ENCODE results near the gene ALDH1A3.

ALDH1A3 gene

GRCh38 chr15:100856867-100857266 lies 22.8 kb upstream of the ALDH1A3 start:
- no peak overlapping the region for H3K9ac ChIP-seq
- H3K36me3 ChIP-seq = no peaks in the 10 kb centered on the region
- H3K4me2 ChIP-seq = peak overlapping the region; percentile 92
- H3K9me3 ChIP-seq = peaks cover 6% of the 10 kb centered on the region; the same call in 1 of the 2 replicates
- no peaks in the 10 kb centered on the region for H3K27me3 ChIP-seq
- TF ChIP-seq Cebpa-rat (IDR thresholded peaks at IDR 0.05) = no peak
- no peak overlapping the region for H3K27ac ChIP-seq
- no peaks in the 10 kb centered on the region for H4K20me1 ChIP-seq
- peaks cover 57% of the 10 kb centered on the region for H3K4me1 ChIP-seq
- no peak overlapping the region for H3K4me3 ChIP-seq

- H3K4me1 ChIP-seq = peaks cover 60% of the 10 kb centered on the region
- H3K36me3 ChIP-seq = no peaks in the 10 kb centered on the region
- no peak overlapping the region for H3K4me3 ChIP-seq
- no peak overlapping the region for H3K9ac ChIP-seq
- H3K27me3 ChIP-seq = no peaks in the 10 kb centered on the region
- no peaks in the 10 kb centered on the region for H4K20me1 ChIP-seq
- TF ChIP-seq Cebpa-rat (IDR thresholded peaks at IDR 0.05) = no peak
- peak overlapping the region; percentile 46 for H3K27ac ChIP-seq
- peak overlapping the region; percentile 92 for H3K4me2 ChIP-seq
- H3K9me3 ChIP-seq = peaks cover 6% of the 10 kb centered on the region; the same call in 1 of the 2 replicates
These were observed 21.3 kb upstream of the ALDH1A3 start for GRCh38 chr15:100858294-100858693.

GRCh38 chr15:100859970-100860828 lies 19.4 kb upstream of the ALDH1A3 start:
- Histone ChIP-seq H3K9me3 (peaks cover 6% of the 10 kb centered on the region; the same call in 1 of the 2 replicates), H3K4me2 (peak overlapping the region; percentile 92)
- no peak for TF ChIP-seq Cebpa-rat (IDR thresholded peaks at IDR 0.05)

GRCh38 chr15:100860829-100861510 lies 18.7 kb upstream of the ALDH1A3 start:
- Histone ChIP-seq H3K4me1 (peaks cover 60% of the 10 kb centered on the region), H3K27ac (peak overlapping the region; percentile 82), H3K4me2 (peak overlapping the region; percentile 92)

More at GRCh38 chr15:100859970-100860828, 19.4 kb upstream of the ALDH1A3 start:
- H3K27me3 ChIP-seq = no peaks in the 10 kb centered on the region
- peak overlapping the region; percentile 31; the same call in 1 of the 2 replicates for H3K4me3 ChIP-seq
- peaks cover 60% of the 10 kb centered on the region for H3K4me1 ChIP-seq
- H4K20me1 ChIP-seq = no peaks in the 10 kb centered on the region
- H3K9ac ChIP-seq = peak overlapping the region; percentile 48; the same call in 1 of the 2 replicates
- H3K27ac ChIP-seq = peak overlapping the region; percentile 82
- H3K36me3 ChIP-seq = no peaks in the 10 kb centered on the region

GRCh38 chr15:100861511-100861991 lies 18.1 kb upstream of the ALDH1A3 start:
- peak overlapping the region; percentile 92 for H3K4me2 ChIP-seq
- peak overlapping the region; percentile 82 for H3K27ac ChIP-seq
- peak overlapping the region; percentile 31; the same call in 1 of the 2 replicates for H3K4me3 ChIP-seq
- H4K20me1 ChIP-seq = no peaks in the 10 kb centered on the region
- TF ChIP-seq Cebpa-rat (IDR thresholded peaks at IDR 0.05) = no peak
- no peaks in the 10 kb centered on the region for H3K27me3 ChIP-seq
- peaks cover 56% of the 10 kb centered on the region for H3K4me1 ChIP-seq
- peaks cover 6% of the 10 kb centered on the region; the same call in 1 of the 2 replicates for H3K9me3 ChIP-seq
- peak overlapping the region; percentile 48; the same call in 1 of the 2 replicates for H3K9ac ChIP-seq
- no peaks in the 10 kb centered on the region for H3K36me3 ChIP-seq

More at GRCh38 chr15:100860829-100861510, 18.7 kb upstream of the ALDH1A3 start:
- no peaks in the 10 kb centered on the region for H4K20me1 ChIP-seq
- peak overlapping the region; percentile 31; the same call in 1 of the 2 replicates for H3K4me3 ChIP-seq
- no peaks in the 10 kb centered on the region for H3K27me3 ChIP-seq
- no peaks in the 10 kb centered on the region for H3K36me3 ChIP-seq
- H3K9ac ChIP-seq = peak overlapping the region; percentile 48; the same call in 1 of the 2 replicates
- H3K9me3 ChIP-seq = peaks cover 6% of the 10 kb centered on the region; the same call in 1 of the 2 replicates
- no peak for TF ChIP-seq Cebpa-rat (IDR thresholded peaks at IDR 0.05)

GRCh38 chr15:100862162-100862561 lies 17.5 kb upstream of the ALDH1A3 start:
- no peak overlapping the region for H3K9ac ChIP-seq

GRCh38 chr15:100863075-100863795 lies 16.4 kb upstream of the ALDH1A3 start:
- no peak overlapping the region for H3K4me3 ChIP-seq
- H4K20me1 ChIP-seq = no peaks in the 10 kb centered on the region
- H3K4me1 ChIP-seq = peaks cover 40% of the 10 kb centered on the region
- H3K9me3 ChIP-seq = peaks cover 6% of the 10 kb centered on the region; the same call in 1 of the 2 replicates
- H3K4me2 ChIP-seq = no peak overlapping the region
- no peaks in the 10 kb centered on the region for H3K36me3 ChIP-seq
- H3K27me3 ChIP-seq = no peaks in the 10 kb centered on the region
- no peak overlapping the region for H3K9ac ChIP-seq
- no peak overlapping the region for H3K27ac ChIP-seq
- TF ChIP-seq Cebpa-rat (IDR thresholded peaks at IDR 0.05) = no peak

More at GRCh38 chr15:100862162-100862561, 17.5 kb upstream of the ALDH1A3 start:
- TF ChIP-seq Cebpa-rat (IDR thresholded peaks at IDR 0.05) = no peak
- H3K4me1 ChIP-seq = peaks cover 50% of the 10 kb centered on the region
- H4K20me1 ChIP-seq = no peaks in the 10 kb centered on the region
- H3K4me2 ChIP-seq = peak overlapping the region; percentile 92
- H3K36me3 ChIP-seq = no peaks in the 10 kb centered on the region
- H3K27me3 ChIP-seq = no peaks in the 10 kb centered on the region
- H3K9me3 ChIP-seq = peaks cover 6% of the 10 kb centered on the region; the same call in 1 of the 2 replicates
- no peak overlapping the region for H3K4me3 ChIP-seq
- peak overlapping the region; percentile 82 for H3K27ac ChIP-seq

- Histone ChIP-seq H3K4me2 (no peak overlapping the region), H4K20me1 (no peaks in the 10 kb centered on the region), H3K4me1 (peaks cover 34% of the 10 kb centered on the region), H3K27me3 (no peaks in the 10 kb centered on the region), H3K4me3 (no peak overlapping the region), H3K27ac (no peak overlapping the region), H3K36me3 (no peaks in the 10 kb centered on the region), H3K9me3 (peaks cover 6% of the 10 kb centered on the region; the same call in 1 of the 2 replicates), H3K9ac (no peak overlapping the region)
- no peak for TF ChIP-seq Cebpa-rat (IDR thresholded peaks at IDR 0.05)
These were observed 15.8 kb upstream of the ALDH1A3 start for GRCh38 chr15:100863796-100864267.
